GM23338 (cell line): ENCODE data around the gene DNAJC8. TPM values are rescaled to one million over a fixed set of nuclear protein-coding genes. Genes with fewer than 3 reads are reported as not detected.

Experiments
- ATAC-seq: fragments of 200-7000 bp; cut with Tn5 transposase; 3 replicates; pipeline ENCODE4 v1.9.1; 2020
- DNase-seq: peaks from one replicate; pipeline ENCODE4 v3.0.0-alpha.2; 2015; ENCODE audit warnings: low spot score
- H2AFZ ChIP-seq: fragments of 200-600 bp; sonication (generic); 2 replicates; pipeline ENCODE4 v1.8.0; 2016; ENCODE audit warnings: antibody characterized with exemption, mild to moderate bottlenecking, moderate library complexity
- H3F3A ChIP-seq: fragments of 200-600 bp; sonication (generic); replicated peaks from 2 replicates; pipeline ENCODE4 v1.8.0; 2017; ENCODE audit warnings: antibody characterized with exemption, mixed run types, low read depth
- H3K27ac ChIP-seq: fragments of 200-600 bp; sonication (generic); 2 replicates; pipeline ENCODE4 v1.6.1; 2016; ENCODE audit warnings: low read depth
- H3K27me3 ChIP-seq: fragments of 200-600 bp; sonication (generic); 2 replicates; pipeline ENCODE4 v1.8.0; 2016; ENCODE audit warnings: mild to moderate bottlenecking, mixed run types, moderate library complexity; ENCODE audit not compliant: insufficient read depth
- H3K36me3 ChIP-seq: fragments of 200-600 bp; sonication (generic); 2 replicates; pipeline ENCODE4 v1.8.0; 2016; ENCODE audit warnings: mild to moderate bottlenecking; ENCODE audit not compliant: insufficient read depth
- H3K4me1 ChIP-seq: fragments of 200-600 bp; sonication (generic); 2 replicates; pipeline ENCODE4 v1.8.0; 2016; ENCODE audit warnings: mild to moderate bottlenecking, moderate library complexity; ENCODE audit not compliant: insufficient read depth
- H3K4me2 ChIP-seq: fragments of 200-600 bp; sonication (generic); 2 replicates; pipeline ENCODE4 v1.7.1; 2017; ENCODE audit warnings: mixed run types
- H3K4me3 ChIP-seq: fragments of 200-600 bp; sonication (generic); 2 replicates; pipeline ENCODE4 v1.6.1; 2016; ENCODE audit warnings: mixed run types
- H3K79me2 ChIP-seq: fragments of 200-600 bp; sonication (generic); replicated peaks from 2 replicates; pipeline ENCODE4 v1.8.0; 2017; ENCODE audit warnings: mild to moderate bottlenecking; ENCODE audit not compliant: insufficient read depth
- H3K9me2 ChIP-seq: fragments of 200-600 bp; sonication (generic); 2 replicates; pipeline ENCODE4 v1.8.0; 2017; ENCODE audit not compliant: insufficient read depth
- H4K20me1 ChIP-seq: fragments of 200-600 bp; sonication (generic); replicated peaks from 2 replicates; pipeline ENCODE4 v1.8.0; 2017; ENCODE audit warnings: mild to moderate bottlenecking; ENCODE audit not compliant: insufficient read depth
- H3K27ac Mint-ChIP-seq: 2 replicates; pipeline ENCODE4 v1.8.0; 2020; ENCODE audit warnings: inconsistent platforms, mild to moderate bottlenecking, moderate library complexity, mixed read lengths
- H3K27me3 Mint-ChIP-seq: 3 replicates; pipeline ENCODE4 v1.8.0; 2022; ENCODE audit warnings: low read depth, mild to moderate bottlenecking, moderate library complexity, mixed read lengths, inconsistent platforms; ENCODE audit not compliant: insufficient read depth, poor library complexity
- H3K36me3 Mint-ChIP-seq: 3 replicates; pipeline ENCODE4 v1.8.0; 2021; ENCODE audit warnings: low read depth, mild to moderate bottlenecking, inconsistent platforms, moderate library complexity, mixed read lengths
- H3K4me1 Mint-ChIP-seq: 3 replicates; pipeline ENCODE4 v1.8.0; 2020; ENCODE audit warnings: mild to moderate bottlenecking, inconsistent platforms, mixed read lengths
- H3K4me3 Mint-ChIP-seq: 3 replicates; pipeline ENCODE4 v1.8.0; 2021; ENCODE audit warnings: moderate library complexity, mild to moderate bottlenecking, inconsistent platforms, mixed read lengths
- H3K9me3 Mint-ChIP-seq: 3 replicates; pipeline ENCODE4 v1.8.0; 2020; ENCODE audit warnings: moderate library complexity, mild to moderate bottlenecking, inconsistent platforms, mixed read lengths
- CREB1 ChIP-seq: fragments of 250-450 bp; sonication (Bioruptor Pico); IDR thresholded peaks from 2 replicates; pipeline ENCODE4 v1.5.0; 2020; ENCODE audit warnings: low read depth, mild to moderate bottlenecking, moderate library complexity
- CTCF ChIP-seq, 2 experiments: fragments of 200-600 bp in 1 of 2; sonication (generic) in 1 of 2; conservative IDR thresholded peaks; 2 replicates each; pipeline versions ENCODE4 v1.5.1 to v1.6.1; 2016 to 2017; ENCODE audit warnings: antibody characterized with exemption in 2 of 2, low read depth in 2 of 2, mild to moderate bottlenecking in 2 of 2, moderate library complexity in 1 of 2
- EZH2 ChIP-seq: fragments of 200-600 bp; sonication (generic); IDR thresholded peaks from one replicate; pipeline ENCODE4 v1.8.0; 2017; ENCODE audit warnings: antibody characterized with exemption, mild to moderate bottlenecking, low read depth; ENCODE audit not compliant: unreplicated experiment
- EZH2phosphoT487 ChIP-seq: fragments of 200-600 bp; sonication (generic); IDR thresholded peaks from one replicate; pipeline ENCODE4 v1.8.1; 2018; ENCODE audit warnings: antibody characterized with exemption; ENCODE audit not compliant: unreplicated experiment
- JUNB ChIP-seq: IDR thresholded peaks from one replicate; pipeline ENCODE4 v1.6.1; 2016; ENCODE audit warnings: antibody characterized with exemption; ENCODE audit not compliant: unreplicated experiment
- NANOG ChIP-seq: IDR thresholded peaks from 2 replicates; pipeline ENCODE4 v1.6.1; 2016; ENCODE audit warnings: antibody characterized with exemption, borderline replicate concordance
- POLR2AphosphoS5 ChIP-seq: IDR thresholded peaks from 2 replicates; pipeline ENCODE4 v1.6.1; 2016; ENCODE audit warnings: antibody characterized with exemption, low read depth
- REST ChIP-seq: IDR thresholded peaks from one replicate; pipeline ENCODE4 v1.6.1; 2018; ENCODE audit warnings: antibody characterized with exemption; ENCODE audit not compliant: unreplicated experiment
- STAT1 ChIP-seq: IDR thresholded peaks from one replicate; pipeline ENCODE4 v1.6.1; 2016; ENCODE audit warnings: antibody characterized with exemption; ENCODE audit not compliant: unreplicated experiment
- ZNF114 ChIP-seq: fragments of 250-450 bp; sonication (Bioruptor Pico); IDR thresholded peaks from 2 replicates; pipeline ENCODE4 v1.5.0; 2020; ENCODE audit warnings: mild to moderate bottlenecking, moderate library complexity
- ZNF331 ChIP-seq: fragments of 250-450 bp; sonication (Bioruptor Pico); IDR thresholded peaks from 2 replicates; pipeline ENCODE4 v1.5.0; 2020; ENCODE audit warnings: low read depth, mild to moderate bottlenecking, moderate library complexity
- polyA plus RNA-seq: library from polyadenylated mRNA; unstranded; fragments of >200 nt; fragmentation: Nextera tagmentation; extraction: Ambion mirVana; gene quantifications from 2 replicates; pipeline ENCODE4 v1.2.1, GENCODE V29; 2016
- total RNA-seq: library from RNA; depleted of rRNA; stranded (reverse); fragments of >200 nt; shearing (Covaris generic); gene quantifications from 2 replicates; pipeline ENCODE4 v1.2.3, GENCODE V29; 2014
- TF ChIP-seq, protein P1 (sequence below): fragments of 250-450 bp; sonication (Bioruptor Pico); IDR thresholded peaks from 2 replicates; pipeline ENCODE4 v1.5.0; 2020; ENCODE audit warnings: mild to moderate bottlenecking, moderate library complexity
- TF ChIP-seq, protein P2 (sequence below): IDR thresholded peaks from 2 replicates; pipeline ENCODE4 v1.6.1; 2016; ENCODE audit warnings: antibody characterized with exemption

DNAJC8 gene
- total and polyA plus RNA-seq, 2 experiments from 2014 or later, result 67.3 to 210 TPM

DNA sequence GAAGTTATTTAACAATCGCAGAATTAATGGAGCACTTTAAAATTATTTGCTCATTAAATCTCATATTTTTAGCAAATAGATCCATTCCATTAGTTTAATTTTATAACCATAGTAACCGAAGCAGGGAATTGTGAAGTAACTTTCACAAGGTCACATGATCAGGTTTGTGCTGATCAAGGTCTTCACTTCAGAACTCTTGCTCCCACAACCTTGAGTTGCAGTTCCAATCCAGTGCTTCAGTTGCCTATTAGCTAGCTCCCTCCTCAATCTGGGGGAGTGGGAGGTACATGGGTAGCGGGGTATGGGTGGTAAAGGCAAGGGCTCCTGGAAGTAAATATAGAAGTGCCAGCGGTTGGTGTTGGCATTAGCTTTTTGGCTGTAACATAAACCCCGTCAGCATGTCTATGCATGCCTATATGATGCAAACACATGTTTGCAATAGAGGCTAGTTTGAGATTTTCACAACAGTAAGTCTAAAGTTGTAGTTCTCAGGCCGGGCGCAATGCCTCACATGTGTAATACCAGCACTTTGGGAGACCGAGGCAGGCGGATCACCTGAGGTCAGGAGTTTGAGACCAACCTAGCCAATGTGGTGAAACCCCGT, 8.9 kb upstream of the DNAJC8 start:
- Mint-ChIP-seq H3K4me1 (peaks cover 4% of the 10 kb centered on the region; the same call in 2 of the 3 replicates), H3K27ac (no peak overlapping the region), H3K36me3 (peaks cover 11% of the 10 kb centered on the region; the same call in 2 of the 3 replicates), H3K4me3 (no peak overlapping the region), H3K9me3 (no peaks in the 10 kb centered on the region; the same call in 2 of the 3 replicates), H3K27me3 (no peaks in the 10 kb centered on the region)
- Histone ChIP-seq H4K20me1 (0 out of 2 replicates have a peak, but pooled peaks cover 8% of the 10 kb centered on the region), H3K27ac (peak overlapping the region; percentile 74; the same call in 1 of the 2 replicates), H3K4me1 (peaks cover 9% of the 10 kb centered on the region), H3K36me3 (no peaks in the 10 kb centered on the region), H3F3A (no peaks in the 10 kb centered on the region; the same call in 1 of the 2 replicates), H3K79me2 (peaks cover 14% of the 10 kb centered on the region), H3K4me2 (no peak overlapping the region), H3K27me3 (no peaks in the 10 kb centered on the region), H2AFZ (no peak overlapping the region), H3K9me2 (no peaks in the 10 kb centered on the region), H3K4me3 (no peak overlapping the region)
- ATAC-seq, result no peak
- no peak for DNase-seq
- TF ChIP-seq CTCF (conservative IDR thresholded peaks at IDR 0.05; ENCODE audit: low read depth in 2 of 2), result no peak
- TF ChIP-seq ZNF331 (CRISPR knock-in tag), result no peak
- no peak for TF ChIP-seq JUNB
- TF ChIP-seq, protein P1, sequence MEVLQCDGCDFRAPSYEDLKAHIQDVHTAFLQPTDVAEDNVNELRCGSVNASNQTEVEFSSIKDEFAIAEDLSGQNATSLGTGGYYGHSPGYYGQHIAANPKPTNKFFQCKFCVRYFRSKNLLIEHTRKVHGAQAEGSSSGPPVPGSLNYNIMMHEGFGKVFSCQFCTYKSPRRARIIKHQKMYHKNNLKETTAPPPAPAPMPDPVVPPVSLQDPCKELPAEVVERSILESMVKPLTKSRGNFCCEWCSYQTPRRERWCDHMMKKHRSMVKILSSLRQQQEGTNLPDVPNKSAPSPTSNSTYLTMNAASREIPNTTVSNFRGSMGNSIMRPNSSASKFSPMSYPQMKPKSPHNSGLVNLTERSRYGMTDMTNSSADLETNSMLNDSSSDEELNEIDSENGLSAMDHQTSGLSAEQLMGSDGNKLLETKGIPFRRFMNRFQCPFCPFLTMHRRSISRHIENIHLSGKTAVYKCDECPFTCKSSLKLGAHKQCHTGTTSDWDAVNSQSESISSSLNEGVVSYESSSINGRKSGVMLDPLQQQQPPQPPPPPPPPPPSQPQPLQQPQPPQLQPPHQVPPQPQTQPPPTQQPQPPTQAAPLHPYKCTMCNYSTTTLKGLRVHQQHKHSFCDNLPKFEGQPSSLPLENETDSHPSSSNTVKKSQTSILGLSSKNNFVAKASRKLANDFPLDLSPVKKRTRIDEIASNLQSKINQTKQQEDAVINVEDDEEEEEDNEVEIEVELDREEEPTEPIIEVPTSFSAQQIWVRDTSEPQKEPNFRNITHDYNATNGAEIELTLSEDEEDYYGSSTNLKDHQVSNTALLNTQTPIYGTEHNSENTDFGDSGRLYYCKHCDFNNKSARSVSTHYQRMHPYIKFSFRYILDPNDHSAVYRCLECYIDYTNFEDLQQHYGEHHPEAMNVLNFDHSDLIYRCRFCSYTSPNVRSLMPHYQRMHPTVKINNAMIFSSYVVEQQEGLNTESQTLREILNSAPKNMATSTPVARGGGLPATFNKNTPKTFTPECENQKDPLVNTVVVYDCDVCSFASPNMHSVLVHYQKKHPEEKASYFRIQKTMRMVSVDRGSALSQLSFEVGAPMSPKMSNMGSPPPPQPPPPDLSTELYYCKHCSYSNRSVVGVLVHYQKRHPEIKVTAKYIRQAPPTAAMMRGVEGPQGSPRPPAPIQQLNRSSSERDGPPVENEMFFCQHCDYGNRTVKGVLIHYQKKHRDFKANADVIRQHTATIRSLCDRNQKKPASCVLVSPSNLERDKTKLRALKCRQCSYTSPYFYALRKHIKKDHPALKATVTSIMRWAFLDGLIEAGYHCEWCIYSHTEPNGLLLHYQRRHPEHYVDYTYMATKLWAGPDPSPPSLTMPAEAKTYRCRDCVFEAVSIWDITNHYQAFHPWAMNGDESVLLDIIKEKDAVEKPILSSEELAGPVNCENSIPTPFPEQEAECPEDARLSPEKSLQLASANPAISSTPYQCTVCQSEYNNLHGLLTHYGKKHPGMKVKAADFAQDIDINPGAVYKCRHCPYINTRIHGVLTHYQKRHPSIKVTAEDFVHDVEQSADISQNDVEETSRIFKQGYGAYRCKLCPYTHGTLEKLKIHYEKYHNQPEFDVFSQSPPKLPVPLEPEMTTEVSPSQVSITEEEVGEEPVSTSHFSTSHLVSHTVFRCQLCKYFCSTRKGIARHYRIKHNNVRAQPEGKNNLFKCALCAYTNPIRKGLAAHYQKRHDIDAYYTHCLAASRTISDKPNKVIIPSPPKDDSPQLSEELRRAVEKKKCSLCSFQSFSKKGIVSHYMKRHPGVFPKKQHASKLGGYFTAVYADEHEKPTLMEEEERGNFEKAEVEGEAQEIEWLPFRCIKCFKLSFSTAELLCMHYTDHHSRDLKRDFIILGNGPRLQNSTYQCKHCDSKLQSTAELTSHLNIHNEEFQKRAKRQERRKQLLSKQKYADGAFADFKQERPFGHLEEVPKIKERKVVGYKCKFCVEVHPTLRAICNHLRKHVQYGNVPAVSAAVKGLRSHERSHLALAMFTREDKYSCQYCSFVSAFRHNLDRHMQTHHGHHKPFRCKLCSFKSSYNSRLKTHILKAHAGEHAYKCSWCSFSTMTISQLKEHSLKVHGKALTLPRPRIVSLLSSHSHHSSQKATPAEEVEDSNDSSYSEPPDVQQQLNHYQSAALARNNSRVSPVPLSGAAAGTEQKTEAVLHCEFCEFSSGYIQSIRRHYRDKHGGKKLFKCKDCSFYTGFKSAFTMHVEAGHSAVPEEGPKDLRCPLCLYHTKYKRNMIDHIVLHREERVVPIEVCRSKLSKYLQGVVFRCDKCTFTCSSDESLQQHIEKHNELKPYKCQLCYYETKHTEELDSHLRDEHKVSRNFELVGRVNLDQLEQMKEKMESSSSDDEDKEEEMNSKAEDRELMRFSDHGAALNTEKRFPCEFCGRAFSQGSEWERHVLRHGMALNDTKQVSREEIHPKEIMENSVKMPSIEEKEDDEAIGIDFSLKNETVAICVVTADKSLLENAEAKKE (CRISPR knock-in tag), result no peak
- no peak for TF ChIP-seq EZH2
- no peak for TF ChIP-seq POLR2AphosphoS5
- TF ChIP-seq, protein P2, sequence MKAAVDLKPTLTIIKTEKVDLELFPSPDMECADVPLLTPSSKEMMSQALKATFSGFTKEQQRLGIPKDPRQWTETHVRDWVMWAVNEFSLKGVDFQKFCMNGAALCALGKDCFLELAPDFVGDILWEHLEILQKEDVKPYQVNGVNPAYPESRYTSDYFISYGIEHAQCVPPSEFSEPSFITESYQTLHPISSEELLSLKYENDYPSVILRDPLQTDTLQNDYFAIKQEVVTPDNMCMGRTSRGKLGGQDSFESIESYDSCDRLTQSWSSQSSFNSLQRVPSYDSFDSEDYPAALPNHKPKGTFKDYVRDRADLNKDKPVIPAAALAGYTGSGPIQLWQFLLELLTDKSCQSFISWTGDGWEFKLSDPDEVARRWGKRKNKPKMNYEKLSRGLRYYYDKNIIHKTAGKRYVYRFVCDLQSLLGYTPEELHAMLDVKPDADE, result no peak
- no peak for TF ChIP-seq NANOG
- no peak for TF ChIP-seq CREB1
- no peak for TF ChIP-seq REST
- no peak for TF ChIP-seq STAT1
- no peak for TF ChIP-seq EZH2phosphoT487
- no peak for TF ChIP-seq ZNF114 (CRISPR knock-in tag)
